Lower leg skin (tissue), 3 donors: Measurements from ENCODE around the gene TYW1B.
"Not testable (repeated sequence)": the region's sequence is repeated elsewhere in the genome, so short reads cannot be mapped to it uniquely, and the experiment has no call there.

Experiments used
- POLR2A ChIP-seq, 2 donors: fragments of 450-650 bp; IDR thresholded peaks; one replicate each; pipeline ENCODE4 v1.6.1; 2016 to 2017; ENCODE audit warnings: antibody characterized with exemption in 2 of 2, mild to moderate bottlenecking in 1 of 2, moderate library complexity in 1 of 2
- TF ChIP-seq, protein P1 (sequence below), 3 donors: fragments of 450-650 bp; IDR thresholded peaks; one replicate each; pipeline ENCODE4 v1.5.1; 2016; ENCODE audit warnings: antibody characterized with exemption in 3 of 3, mild to moderate bottlenecking in 3 of 3, moderate library complexity in 2 of 3

DNA sequence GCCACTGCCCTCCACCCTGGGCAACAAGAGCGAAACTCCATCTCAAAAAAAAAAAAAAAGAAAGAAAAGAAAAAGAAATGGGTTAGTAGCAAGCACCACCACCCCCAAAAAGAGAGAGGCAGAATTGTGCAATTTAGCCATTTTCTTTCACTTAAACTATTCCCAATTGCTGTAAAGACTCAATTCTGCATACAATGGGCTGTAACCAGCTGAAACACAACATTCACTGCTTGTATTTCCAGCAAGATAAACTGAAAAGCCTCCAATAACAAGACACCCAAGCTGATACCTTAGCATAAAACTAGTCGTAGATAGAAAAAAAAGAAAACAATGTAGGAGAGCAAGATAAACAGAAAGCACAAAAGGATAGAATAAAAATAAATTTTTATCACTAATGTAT, 84.2 kb downstream of the TYW1B start:
- TF ChIP-seq, protein P1, sequence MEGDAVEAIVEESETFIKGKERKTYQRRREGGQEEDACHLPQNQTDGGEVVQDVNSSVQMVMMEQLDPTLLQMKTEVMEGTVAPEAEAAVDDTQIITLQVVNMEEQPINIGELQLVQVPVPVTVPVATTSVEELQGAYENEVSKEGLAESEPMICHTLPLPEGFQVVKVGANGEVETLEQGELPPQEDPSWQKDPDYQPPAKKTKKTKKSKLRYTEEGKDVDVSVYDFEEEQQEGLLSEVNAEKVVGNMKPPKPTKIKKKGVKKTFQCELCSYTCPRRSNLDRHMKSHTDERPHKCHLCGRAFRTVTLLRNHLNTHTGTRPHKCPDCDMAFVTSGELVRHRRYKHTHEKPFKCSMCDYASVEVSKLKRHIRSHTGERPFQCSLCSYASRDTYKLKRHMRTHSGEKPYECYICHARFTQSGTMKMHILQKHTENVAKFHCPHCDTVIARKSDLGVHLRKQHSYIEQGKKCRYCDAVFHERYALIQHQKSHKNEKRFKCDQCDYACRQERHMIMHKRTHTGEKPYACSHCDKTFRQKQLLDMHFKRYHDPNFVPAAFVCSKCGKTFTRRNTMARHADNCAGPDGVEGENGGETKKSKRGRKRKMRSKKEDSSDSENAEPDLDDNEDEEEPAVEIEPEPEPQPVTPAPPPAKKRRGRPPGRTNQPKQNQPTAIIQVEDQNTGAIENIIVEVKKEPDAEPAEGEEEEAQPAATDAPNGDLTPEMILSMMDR (IDR thresholded peaks at IDR 0.05), result not testable (repeated sequence)
- TF ChIP-seq POLR2A (IDR thresholded peaks at IDR 0.05), result not testable (repeated sequence)
